HepG2 (cell line): ENCODE data around the gene CCDC50. TPM values are rescaled to one million over a fixed set of nuclear protein-coding genes. Genes with fewer than 3 reads are reported as not detected.

Experiments used
- ATAC-seq: fragments of 200-7000 bp; cut with Tn5 transposase; 3 replicates; pipeline ENCODE4 v1.9.1; 2020; ENCODE audit warnings: mild to moderate bottlenecking, moderate library complexity
- BruUV-seq: library from RNA; stranded (reverse); fragments of 400-500 nt; replicated peaks from 2 replicates; lab custom pipeline; 2021; lab: Mats Ljungman, UMichigan
- CTCF ChIA-PET: fragments of 300-600 bp; formaldehyde crosslinking; extraction: SDS; loops from one replicate; lab custom pipeline; 2021; ENCODE audit warnings: low total read pairs, inconsistent platforms, low intra/inter-chr PET ratio; lab: Yijun Ruan, JAX
- POLR2A ChIA-PET: fragments of 350-600 bp; sonication (Branson Sonifier 250); formaldehyde crosslinking; loops from one replicate; lab custom pipeline; 2020; ENCODE audit warnings: antibody characterized with exemption, inconsistent platforms; lab: Yijun Ruan, JAX
- DNase-seq: peaks from one replicate; pipeline ENCODE4 v3.0.0-alpha.2; 2015; ENCODE audit warnings: low spot score
- FAIRE-seq: peaks from 3 replicates; lab custom pipeline; 2011; peaks lifted over from hg19 to GRCh38; lab: Jason Lieb, UNC
- H2AFZ ChIP-seq: one replicate; pipeline ENCODE4 v1.6.1; 2011; ENCODE audit warnings: low read length, inconsistent platforms
- H3K27ac ChIP-seq: fragments of 300-600 bp; 3 replicates; pipeline ENCODE4 v1.8.0; 2011; ENCODE audit warnings: mixed run types, mild to moderate bottlenecking, mixed read lengths, low read length, inconsistent platforms; ENCODE audit not compliant: insufficient read depth; ENCODE audit errors: extremely low read length
- H3K27me3 ChIP-seq, 2 experiments: fragments of 200-600 bp in 1 of 2; 2 replicates in 1 of 2; 3 replicates in 1 of 2; pipeline versions ENCODE4 v1.6.0 to v1.8.0; 2011; ENCODE audit warnings: low read length in 2 of 2, mild to moderate bottlenecking in 2 of 2, moderate library complexity in 2 of 2, inconsistent platforms in 1 of 2; ENCODE audit not compliant: insufficient read depth in 2 of 2, control insufficient read depth in 1 of 2
- H3K36me3 ChIP-seq, 2 experiments: fragments of 200-600 bp in 1 of 2; replicated peaks in 1 of 2; 2 replicates in 1 of 2; 3 replicates in 1 of 2; pipeline versions ENCODE4 v1.5.1 to v1.8.0; 2011; ENCODE audit warnings: low read length in 2 of 2, inconsistent platforms in 1 of 2; ENCODE audit not compliant: insufficient read depth in 2 of 2, control insufficient read depth in 1 of 2
- H3K4me1 ChIP-seq: 2 replicates; pipeline ENCODE4 v1.5.1; 2012; ENCODE audit warnings: low read length, inconsistent platforms; ENCODE audit not compliant: insufficient read depth
- H3K4me2 ChIP-seq: 2 replicates; pipeline ENCODE4 v1.6.0; 2011; ENCODE audit warnings: low read depth, low read length, inconsistent platforms
- H3K4me3 ChIP-seq, 3 experiments: fragments of 200-600 bp in 1 of 3; sonication (generic), shearing (Covaris generic) in 1 of 3; replicated peaks in 1 of 3; 2 replicates each; pipeline ENCODE4 v1.5.1; 2011 to 2016; ENCODE audit warnings: low read length in 3 of 3, inconsistent platforms in 2 of 3, low read depth in 2 of 3, mild to moderate bottlenecking in 2 of 3, control low read depth in 1 of 3, mixed read lengths in 1 of 3; ENCODE audit not compliant: insufficient read depth in 1 of 3
- H3K79me2 ChIP-seq: one replicate; pipeline ENCODE4 v1.6.1; 2011; ENCODE audit warnings: low read length, inconsistent platforms; ENCODE audit not compliant: insufficient read depth
- H3K9ac ChIP-seq: 2 replicates; pipeline ENCODE4 v1.6.0; 2011; ENCODE audit warnings: mild to moderate bottlenecking, low read depth, low read length, inconsistent platforms; ENCODE audit not compliant: insufficient read depth
- H3K9me3 ChIP-seq: 2 replicates; pipeline ENCODE4 v1.5.1; 2012; ENCODE audit warnings: mild to moderate bottlenecking, low read length
- H4K20me1 ChIP-seq: 2 replicates; pipeline ENCODE4 v1.6.0; 2011; ENCODE audit warnings: inconsistent platforms, mild to moderate bottlenecking, low read length, moderate library complexity; ENCODE audit not compliant: insufficient read depth
- CCAR2 ChIP-seq: fragments of 200-400 bp; formaldehyde crosslinking; optimal IDR thresholded peaks from 2 replicates; pipeline ENCODE3; 2018; ENCODE audit warnings: low read depth, mild to moderate bottlenecking, low read length, moderate library complexity
- HHEX ChIP-seq: IDR thresholded peaks from 2 replicates; pipeline ENCODE4 v1.6.1; 2016; ENCODE audit warnings: control low read depth
- NKX3-1 ChIP-seq: sonication (generic); formaldehyde crosslinking; IDR thresholded peaks from 2 replicates; pipeline ENCODE4 v1.5.0; 2020; ENCODE audit warnings: missing genetic modification reagents
- SCMH1 ChIP-seq: sonication (generic); formaldehyde crosslinking; IDR thresholded peaks from 2 replicates; pipeline ENCODE4 v1.9.0; 2021; ENCODE audit warnings: missing genetic modification reagents, mild to moderate bottlenecking, borderline replicate concordance
- ZNF292 ChIP-seq: sonication (generic); formaldehyde crosslinking; IDR thresholded peaks from 2 replicates; pipeline ENCODE4 v1.8.1; 2022; ENCODE audit warnings: mild to moderate bottlenecking, low read depth, missing genetic modification reagents, borderline replicate concordance
- ZNF619 ChIP-seq: sonication (generic); formaldehyde crosslinking; IDR thresholded peaks from 2 replicates; pipeline ENCODE4 v1.4.0; 2020; ENCODE audit warnings: mild to moderate bottlenecking, missing genetic modification reagents
- ZNF710 ChIP-seq: sonication (generic); formaldehyde crosslinking; IDR thresholded peaks from 2 replicates; pipeline ENCODE4 v1.5.0; 2020; ENCODE audit warnings: mild to moderate bottlenecking, missing genetic modification reagents, borderline replicate concordance
- WGBS: methylation state at CpG from one replicate; pipeline ENCODE4 v1.1.6; 2017; ENCODE audit warnings: low lambda C conversion rate; 5-methylcytosine and 5-hydroxymethylcytosine counted together
- in situ Hi-C: cut with HindIII; loops from 2 replicates; pipeline ENCODE4 v1.10.0; 2017; ENCODE audit warnings: low pct_unique_long_range_greater_than_20kb; ENCODE audit not compliant: extremely low pct_ligation_motif_present
- intact Hi-C: fragments of 100-400 bp; cut with micrococcal nuclease; formaldehyde crosslinking; loops from one replicate; pipeline ENCODE4 v1.10.0; 2022; ENCODE audit not compliant: unreplicated experiment
- polyA plus RNA-seq, 8 experiments: library from polyadenylated mRNA; depleted of rRNA in 3 of 8; stranded (reverse) in 7 of 8; unstranded in 1 of 8; fragments of >200 nt; fragmentation: Illumina TruSeq in 4 of 8; extraction: Trizol in 4 of 8; gene quantifications; 2 replicates each; pipeline versions ENCODE4 v1.2.1 to v1.2.3, GENCODE V29; 2011 to 2016; ENCODE audit warnings: low read depth in 4 of 8, missing spikeins in 1 of 8, mixed read lengths in 1 of 8; ENCODE audit not compliant: insufficient read depth in 1 of 8
- total RNA-seq, 5 experiments: library from RNA; depleted of rRNA; stranded (reverse); fragments of >200 nt; fragmentation: Illumina TruSeq; extraction: Trizol; gene quantifications; 2 replicates each; pipeline ENCODE4 v1.2.3, GENCODE V29; 2016; ENCODE audit warnings: low read depth in 1 of 5
- TF ChIP-seq, protein P1 (sequence below): sonication (generic); formaldehyde crosslinking; IDR thresholded peaks from 2 replicates; pipeline ENCODE4 v1.4.0; 2020; ENCODE audit warnings: mild to moderate bottlenecking, low read depth, missing genetic modification reagents
- TF ChIP-seq, protein P2 (sequence below): sonication (generic); formaldehyde crosslinking; IDR thresholded peaks from 2 replicates; pipeline ENCODE4 v1.5.0; 2020; ENCODE audit warnings: mild to moderate bottlenecking, missing genetic modification reagents, borderline replicate concordance

CCDC50 gene
- total and polyA plus RNA-seq, 2 of the 13 experiments (the other 11 are each of a cell fraction or from before 2014, with no cell fraction given) = 47.6 to 66.4 TPM

DNA sequence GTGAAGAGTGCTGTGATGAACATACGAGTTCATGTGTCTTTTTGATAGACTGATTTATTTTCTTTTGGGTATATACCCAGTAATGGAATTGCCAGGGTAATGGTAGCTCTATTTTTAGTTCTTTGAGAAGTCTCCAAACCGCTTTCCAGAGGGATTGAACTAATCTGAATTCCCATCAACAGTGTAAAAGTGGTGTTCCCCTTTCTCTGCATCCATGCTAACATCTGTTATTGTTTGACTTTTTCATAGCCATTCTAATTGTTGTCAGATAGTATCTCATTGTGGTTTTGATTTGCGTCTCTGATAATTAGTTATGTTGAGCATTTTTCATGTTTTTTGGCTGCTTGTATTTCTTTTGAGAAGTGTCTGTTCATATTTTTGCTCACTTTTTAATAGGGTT, 55.9 kb downstream of the CCDC50 start:
- Histone ChIP-seq H2AFZ (no peak overlapping the region), H3K27me3 (no peaks in the 10 kb centered on the region), H4K20me1 (no peaks in the 10 kb centered on the region), H3K4me1 (no peaks in the 10 kb centered on the region), H3K36me3 (peaks cover 7 to 41% of the 10 kb centered on the region in 2 experiments), H3K4me2 (no peak overlapping the region), H3K4me3 (no peak overlapping the region), H3K9me3 (no peaks in the 10 kb centered on the region), H3K79me2 (no peaks in the 10 kb centered on the region), H3K27ac (no peak overlapping the region), H3K9ac (no peak overlapping the region)
- no peak for TF ChIP-seq HHEX (CRISPR knock-in tag)
- TF ChIP-seq SCMH1 = no peak
- no peak for TF ChIP-seq ZNF292
- TF ChIP-seq, protein P1, sequence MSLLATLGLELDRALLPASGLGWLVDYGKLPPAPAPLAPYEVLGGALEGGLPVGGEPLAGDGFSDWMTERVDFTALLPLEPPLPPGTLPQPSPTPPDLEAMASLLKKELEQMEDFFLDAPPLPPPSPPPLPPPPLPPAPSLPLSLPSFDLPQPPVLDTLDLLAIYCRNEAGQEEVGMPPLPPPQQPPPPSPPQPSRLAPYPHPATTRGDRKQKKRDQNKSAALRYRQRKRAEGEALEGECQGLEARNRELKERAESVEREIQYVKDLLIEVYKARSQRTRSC = no peak
- TF ChIP-seq ZNF710 = no peak
- no peak for TF ChIP-seq NKX3-1 (CRISPR knock-in tag)
- TF ChIP-seq, protein P2, sequence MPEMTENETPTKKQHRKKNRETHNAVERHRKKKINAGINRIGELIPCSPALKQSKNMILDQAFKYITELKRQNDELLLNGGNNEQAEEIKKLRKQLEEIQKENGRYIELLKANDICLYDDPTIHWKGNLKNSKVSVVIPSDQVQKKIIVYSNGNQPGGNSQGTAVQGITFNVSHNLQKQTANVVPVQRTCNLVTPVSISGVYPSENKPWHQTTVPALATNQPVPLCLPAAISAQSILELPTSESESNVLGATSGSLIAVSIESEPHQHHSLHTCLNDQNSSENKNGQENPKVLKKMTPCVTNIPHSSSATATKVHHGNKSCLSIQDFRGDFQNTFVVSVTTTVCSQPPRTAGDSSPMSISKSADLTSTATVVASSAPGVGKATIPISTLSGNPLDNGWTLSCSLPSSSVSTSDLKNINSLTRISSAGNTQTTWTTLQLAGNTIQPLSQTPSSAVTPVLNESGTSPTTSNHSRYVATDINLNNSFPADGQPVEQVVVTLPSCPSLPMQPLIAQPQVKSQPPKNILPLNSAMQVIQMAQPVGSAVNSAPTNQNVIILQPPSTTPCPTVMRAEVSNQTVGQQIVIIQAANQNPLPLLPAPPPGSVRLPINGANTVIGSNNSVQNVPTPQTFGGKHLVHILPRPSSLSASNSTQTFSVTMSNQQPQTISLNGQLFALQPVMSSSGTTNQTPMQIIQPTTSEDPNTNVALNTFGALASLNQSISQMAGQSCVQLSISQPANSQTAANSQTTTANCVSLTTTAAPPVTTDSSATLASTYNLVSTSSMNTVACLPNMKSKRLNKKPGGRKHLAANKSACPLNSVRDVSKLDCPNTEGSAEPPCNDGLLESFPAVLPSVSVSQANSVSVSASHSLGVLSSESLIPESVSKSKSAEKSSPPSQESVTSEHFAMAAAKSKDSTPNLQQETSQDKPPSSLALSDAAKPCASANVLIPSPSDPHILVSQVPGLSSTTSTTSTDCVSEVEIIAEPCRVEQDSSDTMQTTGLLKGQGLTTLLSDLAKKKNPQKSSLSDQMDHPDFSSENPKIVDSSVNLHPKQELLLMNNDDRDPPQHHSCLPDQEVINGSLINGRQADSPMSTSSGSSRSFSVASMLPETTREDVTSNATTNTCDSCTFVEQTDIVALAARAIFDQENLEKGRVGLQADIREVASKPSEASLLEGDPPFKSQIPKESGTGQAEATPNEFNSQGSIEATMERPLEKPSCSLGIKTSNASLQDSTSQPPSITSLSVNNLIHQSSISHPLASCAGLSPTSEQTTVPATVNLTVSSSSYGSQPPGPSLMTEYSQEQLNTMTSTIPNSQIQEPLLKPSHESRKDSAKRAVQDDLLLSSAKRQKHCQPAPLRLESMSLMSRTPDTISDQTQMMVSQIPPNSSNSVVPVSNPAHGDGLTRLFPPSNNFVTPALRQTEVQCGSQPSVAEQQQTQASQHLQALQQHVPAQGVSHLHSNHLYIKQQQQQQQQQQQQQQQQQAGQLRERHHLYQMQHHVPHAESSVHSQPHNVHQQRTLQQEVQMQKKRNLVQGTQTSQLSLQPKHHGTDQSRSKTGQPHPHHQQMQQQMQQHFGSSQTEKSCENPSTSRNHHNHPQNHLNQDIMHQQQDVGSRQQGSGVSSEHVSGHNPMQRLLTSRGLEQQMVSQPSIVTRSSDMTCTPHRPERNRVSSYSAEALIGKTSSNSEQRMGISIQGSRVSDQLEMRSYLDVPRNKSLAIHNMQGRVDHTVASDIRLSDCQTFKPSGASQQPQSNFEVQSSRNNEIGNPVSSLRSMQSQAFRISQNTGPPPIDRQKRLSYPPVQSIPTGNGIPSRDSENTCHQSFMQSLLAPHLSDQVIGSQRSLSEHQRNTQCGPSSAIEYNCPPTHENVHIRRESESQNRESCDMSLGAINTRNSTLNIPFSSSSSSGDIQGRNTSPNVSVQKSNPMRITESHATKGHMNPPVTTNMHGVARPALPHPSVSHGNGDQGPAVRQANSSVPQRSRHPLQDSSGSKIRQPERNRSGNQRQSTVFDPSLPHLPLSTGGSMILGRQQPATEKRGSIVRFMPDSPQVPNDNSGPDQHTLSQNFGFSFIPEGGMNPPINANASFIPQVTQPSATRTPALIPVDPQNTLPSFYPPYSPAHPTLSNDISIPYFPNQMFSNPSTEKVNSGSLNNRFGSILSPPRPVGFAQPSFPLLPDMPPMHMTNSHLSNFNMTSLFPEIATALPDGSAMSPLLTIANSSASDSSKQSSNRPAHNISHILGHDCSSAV (CRISPR knock-in tag) = no peak
- TF ChIP-seq ZNF619 = no peak
- TF ChIP-seq CCAR2 = no peak
- ChIA-PET CTCF (no interaction called here), POLR2A (no interaction called here)
- FAIRE-seq = no peak
- ATAC-seq = no peak
- WGBS = 63% methylated on average over 3 of the region's 3 CpGs
- intact Hi-C loops (no loop called here), in situ Hi-C loops (no loop called here)
- no TSS peak for BruUV-seq
- DNase-seq = no peak
